Measurements from ENCODE around the gene CCDC14.

DNA sequence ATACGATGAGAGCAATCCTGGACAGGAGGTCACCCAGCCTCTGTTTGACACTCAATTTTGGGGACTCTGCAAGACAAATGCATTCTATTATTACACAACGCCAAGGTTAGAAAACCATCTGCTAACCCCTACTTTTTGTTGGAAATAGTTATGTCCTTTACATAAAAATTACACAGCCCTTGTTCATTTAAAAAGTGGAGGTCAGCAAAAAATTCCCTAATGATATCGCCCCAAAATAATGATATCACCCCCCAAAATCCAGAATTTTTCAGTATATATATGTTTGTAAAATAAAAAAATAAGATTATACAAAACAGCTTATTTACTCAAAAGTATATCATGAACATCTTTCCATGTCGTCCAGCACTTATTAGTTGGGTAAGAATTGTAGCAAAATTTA is 19.5 kb upstream of the CCDC14 start:
- TF ChIP-seq, protein P1, sequence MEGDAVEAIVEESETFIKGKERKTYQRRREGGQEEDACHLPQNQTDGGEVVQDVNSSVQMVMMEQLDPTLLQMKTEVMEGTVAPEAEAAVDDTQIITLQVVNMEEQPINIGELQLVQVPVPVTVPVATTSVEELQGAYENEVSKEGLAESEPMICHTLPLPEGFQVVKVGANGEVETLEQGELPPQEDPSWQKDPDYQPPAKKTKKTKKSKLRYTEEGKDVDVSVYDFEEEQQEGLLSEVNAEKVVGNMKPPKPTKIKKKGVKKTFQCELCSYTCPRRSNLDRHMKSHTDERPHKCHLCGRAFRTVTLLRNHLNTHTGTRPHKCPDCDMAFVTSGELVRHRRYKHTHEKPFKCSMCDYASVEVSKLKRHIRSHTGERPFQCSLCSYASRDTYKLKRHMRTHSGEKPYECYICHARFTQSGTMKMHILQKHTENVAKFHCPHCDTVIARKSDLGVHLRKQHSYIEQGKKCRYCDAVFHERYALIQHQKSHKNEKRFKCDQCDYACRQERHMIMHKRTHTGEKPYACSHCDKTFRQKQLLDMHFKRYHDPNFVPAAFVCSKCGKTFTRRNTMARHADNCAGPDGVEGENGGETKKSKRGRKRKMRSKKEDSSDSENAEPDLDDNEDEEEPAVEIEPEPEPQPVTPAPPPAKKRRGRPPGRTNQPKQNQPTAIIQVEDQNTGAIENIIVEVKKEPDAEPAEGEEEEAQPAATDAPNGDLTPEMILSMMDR (IDR thresholded peaks at IDR 0.05) = no peak
- TF ChIP-seq ZFX (IDR thresholded peaks at IDR 0.05; ENCODE audit: borderline replicate concordance) = no peak

Measured in 22Rv1 (cell line).